Measurements from ENCODE around the gene LRMDA.

LRMDA gene

GRCh38 chr10:75540357-75540966, 109.0 kb downstream of the LRMDA start:
- Histone ChIP-seq H3K27me3 (ENCODE audit: low read depth, low read length) (no peaks in the 10 kb centered on the region), H3K4me2 (ENCODE audit: low read length) (no peak overlapping the region), H3K36me3 (replicated peaks; ENCODE audit: low read depth, low read length) (no peaks in the 10 kb centered on the region), H3K9me3 (ENCODE audit: insufficient read depth, low read length) (no peaks in the 10 kb centered on the region), H3K79me2 (ENCODE audit: low read length) (no peaks in the 10 kb centered on the region), H3K4me3 (ENCODE audit: low read length) (no peak overlapping the region), H3K9ac (ENCODE audit: low read length) (no peak overlapping the region), H2AFZ (ENCODE audit: low read depth, low read length) (no peak overlapping the region), H3K27ac (ENCODE audit: low read length) (no peak overlapping the region), H4K20me1 (ENCODE audit: insufficient read depth, low read length) (no peaks in the 10 kb centered on the region), H3K4me1 (ENCODE audit: low read length) (no peaks in the 10 kb centered on the region)
- TF ChIP-seq CTCF (IDR thresholded peaks at IDR 0.05; ENCODE audit: low read depth, low read length), result no peak
- TF ChIP-seq EZH2phosphoT487 (IDR thresholded peaks at IDR 0.05; ENCODE audit: low read depth), result no peak

- H3K4me2 ChIP-seq (ENCODE audit: low read length), result no peak overlapping the region
- H3K36me3 ChIP-seq (replicated peaks; ENCODE audit: low read depth, low read length), result no peaks in the 10 kb centered on the region
- H3K4me1 ChIP-seq (ENCODE audit: low read length), result no peaks in the 10 kb centered on the region
- no peaks in the 10 kb centered on the region; the same call in 1 of the 2 replicates for H3K27me3 ChIP-seq (ENCODE audit: low read depth, low read length)
- H3K79me2 ChIP-seq (ENCODE audit: low read length), result no peaks in the 10 kb centered on the region
- no peaks in the 10 kb centered on the region for H4K20me1 ChIP-seq (ENCODE audit: insufficient read depth, low read length)
- no peaks in the 10 kb centered on the region for H3K9me3 ChIP-seq (ENCODE audit: insufficient read depth, low read length)
- TF ChIP-seq EZH2phosphoT487 (IDR thresholded peaks at IDR 0.05; ENCODE audit: low read depth) (no peak), CTCF (IDR thresholded peaks at IDR 0.05; ENCODE audit: low read depth, low read length) (no peak)
- no peak overlapping the region for H3K4me3 ChIP-seq (ENCODE audit: low read length)
- H2AFZ ChIP-seq (ENCODE audit: low read depth, low read length), result no peak overlapping the region
- H3K9ac ChIP-seq (ENCODE audit: low read length), result no peak overlapping the region
- no peak overlapping the region for H3K27ac ChIP-seq (ENCODE audit: low read length)
These were observed 109.6 kb downstream of the LRMDA start for GRCh38 chr10:75540981-75541380.

- H3K4me1 ChIP-seq (ENCODE audit: low read length), result no peaks in the 10 kb centered on the region
- no peaks in the 10 kb centered on the region; the same call in 1 of the 2 replicates for H3K27me3 ChIP-seq (ENCODE audit: low read depth, low read length)
- TF ChIP-seq CTCF (IDR thresholded peaks at IDR 0.05; ENCODE audit: low read depth, low read length), result no peak
- no peak for TF ChIP-seq EZH2phosphoT487 (IDR thresholded peaks at IDR 0.05; ENCODE audit: low read depth)
- H3K4me3 ChIP-seq (ENCODE audit: low read length), result no peak overlapping the region
- H3K79me2 ChIP-seq (ENCODE audit: low read length), result no peaks in the 10 kb centered on the region
- H4K20me1 ChIP-seq (ENCODE audit: insufficient read depth, low read length), result no peaks in the 10 kb centered on the region
- no peak overlapping the region for H3K9ac ChIP-seq (ENCODE audit: low read length)
- H3K27ac ChIP-seq (ENCODE audit: low read length), result no peak overlapping the region
- no peak overlapping the region for H3K4me2 ChIP-seq (ENCODE audit: low read length)
- H3K9me3 ChIP-seq (ENCODE audit: insufficient read depth, low read length), result no peaks in the 10 kb centered on the region
- no peak overlapping the region for H2AFZ ChIP-seq (ENCODE audit: low read depth, low read length)
- H3K36me3 ChIP-seq (replicated peaks; ENCODE audit: low read depth, low read length), result no peaks in the 10 kb centered on the region
These were observed 110.0 kb downstream of the LRMDA start for GRCh38 chr10:75541411-75541810.

GRCh38 chr10:75542084-75542483, 110.7 kb downstream of the LRMDA start:
- Histone ChIP-seq H3K9me3 (ENCODE audit: insufficient read depth, low read length) (no peaks in the 10 kb centered on the region), H2AFZ (ENCODE audit: low read depth, low read length) (no peak overlapping the region), H3K36me3 (replicated peaks; ENCODE audit: low read depth, low read length) (no peaks in the 10 kb centered on the region), H3K9ac (ENCODE audit: low read length) (no peak overlapping the region), H3K27me3 (ENCODE audit: low read depth, low read length) (no peaks in the 10 kb centered on the region; the same call in 1 of the 2 replicates), H3K4me2 (ENCODE audit: low read length) (no peak overlapping the region), H3K4me3 (ENCODE audit: low read length) (no peak overlapping the region), H3K4me1 (ENCODE audit: low read length) (no peaks in the 10 kb centered on the region), H3K79me2 (ENCODE audit: low read length) (no peaks in the 10 kb centered on the region), H4K20me1 (ENCODE audit: insufficient read depth, low read length) (no peaks in the 10 kb centered on the region), H3K27ac (ENCODE audit: low read length) (no peak overlapping the region)
- TF ChIP-seq CTCF (IDR thresholded peaks at IDR 0.05; ENCODE audit: low read depth, low read length) (no peak), EZH2phosphoT487 (IDR thresholded peaks at IDR 0.05; ENCODE audit: low read depth) (no peak)

Measured in OCI-LY3 (cell line).